Loucy (cell line): Measurements from ENCODE around the gene FFAR3.

Experiments
- EZH2phosphoT487 ChIP-seq: fragments of 200-600 bp; IDR thresholded peaks from 2 replicates; pipeline ENCODE4 v1.6.1; 2018; ENCODE audit warnings: antibody characterized with exemption, mild to moderate bottlenecking, moderate library complexity, borderline replicate concordance
- TF ChIP-seq, protein P1 (sequence below): fragments of 200-600 bp; sonication (generic); conservative IDR thresholded peaks from 2 replicates; pipeline ENCODE4 v1.5.1; 2014; ENCODE audit warnings: mild to moderate bottlenecking, antibody characterized with exemption, low read length

- TF ChIP-seq, protein P1, sequence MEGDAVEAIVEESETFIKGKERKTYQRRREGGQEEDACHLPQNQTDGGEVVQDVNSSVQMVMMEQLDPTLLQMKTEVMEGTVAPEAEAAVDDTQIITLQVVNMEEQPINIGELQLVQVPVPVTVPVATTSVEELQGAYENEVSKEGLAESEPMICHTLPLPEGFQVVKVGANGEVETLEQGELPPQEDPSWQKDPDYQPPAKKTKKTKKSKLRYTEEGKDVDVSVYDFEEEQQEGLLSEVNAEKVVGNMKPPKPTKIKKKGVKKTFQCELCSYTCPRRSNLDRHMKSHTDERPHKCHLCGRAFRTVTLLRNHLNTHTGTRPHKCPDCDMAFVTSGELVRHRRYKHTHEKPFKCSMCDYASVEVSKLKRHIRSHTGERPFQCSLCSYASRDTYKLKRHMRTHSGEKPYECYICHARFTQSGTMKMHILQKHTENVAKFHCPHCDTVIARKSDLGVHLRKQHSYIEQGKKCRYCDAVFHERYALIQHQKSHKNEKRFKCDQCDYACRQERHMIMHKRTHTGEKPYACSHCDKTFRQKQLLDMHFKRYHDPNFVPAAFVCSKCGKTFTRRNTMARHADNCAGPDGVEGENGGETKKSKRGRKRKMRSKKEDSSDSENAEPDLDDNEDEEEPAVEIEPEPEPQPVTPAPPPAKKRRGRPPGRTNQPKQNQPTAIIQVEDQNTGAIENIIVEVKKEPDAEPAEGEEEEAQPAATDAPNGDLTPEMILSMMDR: no peak
- TF ChIP-seq EZH2phosphoT487: no peak
These were observed 44.7 kb upstream of the FFAR3 start for GRCh38 chr19:35313587-35313986.
